ENCODE data around the gene EXD2.
"Not testable (repeated sequence)": the region's sequence is repeated elsewhere in the genome, so short reads cannot be mapped to it uniquely, and the experiment has no call there.

EXD2 gene

GRCh38 chr14:69191340-69192111 is at the start of gene EXD2:
Gene EXD2 (plus strand): TSS chr14:69191498. CDS start chr14:69209471, 17,973 bp downstream.
- peak; percentile 49 to 75 (median 58) for DNase-seq (ENCODE audit: low read depth in 4 of 4, low spot score in 1 of 4)

- no peak for DNase-seq (ENCODE audit: low read depth in 4 of 4, low spot score in 1 of 4)
Measured at GRCh38 chr14:69141550-69141949, 49.7 kb upstream of the EXD2 start.

DNA sequence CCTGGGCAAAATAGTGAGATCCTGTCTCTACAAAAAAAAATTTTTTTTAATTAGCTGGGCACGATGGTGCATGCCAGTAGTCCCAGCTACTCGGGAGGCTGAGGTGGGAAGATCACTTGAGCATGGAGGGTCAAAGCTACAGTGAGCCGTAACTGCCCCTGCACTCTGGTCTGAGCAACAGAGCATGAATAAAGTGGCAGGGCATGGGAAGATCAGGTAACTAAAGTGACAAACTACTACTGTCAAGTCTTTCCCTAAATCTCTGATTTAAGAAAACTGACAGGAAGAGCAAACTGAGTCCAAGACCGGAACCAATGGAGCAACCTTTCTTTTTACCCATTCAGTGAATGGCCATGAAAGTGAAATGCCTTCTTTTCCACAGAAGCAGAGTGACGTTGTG is 49.2 kb upstream of the EXD2 start:
- DNase-seq (ENCODE audit: low read depth in 4 of 4, low spot score in 1 of 4), result no peak

DNA sequence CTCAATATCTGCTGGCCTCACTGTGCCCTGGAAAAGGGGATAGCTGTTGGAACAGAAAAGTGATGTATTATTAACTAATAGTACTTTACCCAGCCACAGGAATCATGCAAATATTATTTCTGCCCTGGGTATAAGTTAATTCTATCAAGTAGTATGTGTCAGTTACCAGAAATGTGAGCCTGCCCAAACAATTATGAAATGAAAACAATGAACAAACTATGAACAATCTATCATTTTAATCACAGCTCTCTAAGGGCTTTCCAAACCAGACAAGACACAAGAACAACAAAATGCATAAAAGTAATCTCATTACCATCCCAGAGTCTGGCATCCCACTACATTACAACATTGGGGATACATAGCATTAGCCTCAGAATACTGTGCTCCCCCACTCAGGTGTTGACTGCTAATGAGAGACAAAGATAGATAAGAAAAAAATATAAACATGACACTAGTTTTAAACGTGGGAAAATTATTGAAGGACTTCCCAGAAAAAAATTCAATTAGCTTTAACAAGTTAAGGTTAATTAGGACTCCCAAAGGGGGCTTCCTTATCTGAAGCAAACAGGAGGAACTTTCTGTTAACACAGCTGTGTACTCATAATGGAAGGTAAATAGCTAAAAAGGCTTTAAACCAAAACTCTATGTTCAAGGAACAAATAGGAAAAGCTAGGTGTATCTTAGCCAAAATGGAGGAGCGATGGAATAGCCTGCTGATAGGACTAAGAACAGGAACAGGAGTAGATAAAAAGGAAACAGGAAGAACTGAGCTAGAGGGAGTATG is 41.6 kb upstream of the EXD2 start:
- no peak for DNase-seq (ENCODE audit: low read depth in 4 of 4, low spot score in 1 of 4)

- DNase-seq (ENCODE audit: low read depth in 4 of 4, low spot score in 1 of 4), result peak in 3 of 4 experiments; percentile 59 to 71 (median 66)
Measured at GRCh38 chr14:69151458-69152180, 39.7 kb upstream of the EXD2 start.

DNA sequence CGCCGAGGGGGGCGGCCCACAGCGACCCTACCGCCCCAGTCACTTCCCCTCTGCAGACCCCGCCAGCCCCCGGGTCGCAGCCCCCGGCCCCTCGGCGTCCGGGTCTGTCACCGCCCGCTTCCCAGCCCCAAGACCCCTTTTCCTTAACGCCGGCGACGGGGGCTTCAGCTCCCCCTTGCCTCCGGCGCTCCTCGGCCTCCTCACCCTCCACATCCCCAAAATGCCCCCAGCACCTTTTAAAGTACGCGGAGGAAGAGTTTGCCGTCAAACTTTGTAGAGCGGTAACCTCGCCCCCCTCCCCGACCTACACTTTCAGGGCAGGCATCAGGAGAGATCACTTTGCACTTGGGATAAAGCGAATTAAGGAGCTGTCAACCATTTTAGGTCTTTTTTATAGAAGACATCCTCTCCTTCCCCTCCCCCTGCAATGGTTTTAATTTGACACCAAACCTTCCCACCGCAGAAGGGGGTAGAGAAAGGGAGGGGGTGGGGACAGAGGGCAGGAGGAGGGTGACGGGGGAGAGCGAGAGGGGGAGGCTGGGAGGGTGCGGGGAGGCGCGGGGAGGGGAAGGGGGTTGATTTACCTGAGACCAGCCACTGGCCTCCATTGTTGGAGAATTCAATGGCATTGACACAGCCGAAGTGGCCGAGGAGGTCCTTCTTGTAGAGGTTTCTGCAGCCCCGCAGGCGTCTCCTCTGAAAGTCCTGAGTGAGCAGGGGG is 39.0 kb upstream of the EXD2 start:
- DNase-seq (ENCODE audit: low read depth in 4 of 4, low spot score in 1 of 4), result peak in 2 of 4 experiments; percentile 23 to 24

GRCh38 chr14:69152902-69153151 is 38.5 kb upstream of the EXD2 start, which contains the start of gene DCAF5:
Gene DCAF5 (minus strand): TSS chr14:69153119. CDS start chr14:69152978, 141 bp downstream.
- DNase-seq (ENCODE audit: low read depth in 4 of 4, low spot score in 1 of 4), result peak in 3 of 4 experiments; percentile 75 to 85 (median 84)

DNA sequence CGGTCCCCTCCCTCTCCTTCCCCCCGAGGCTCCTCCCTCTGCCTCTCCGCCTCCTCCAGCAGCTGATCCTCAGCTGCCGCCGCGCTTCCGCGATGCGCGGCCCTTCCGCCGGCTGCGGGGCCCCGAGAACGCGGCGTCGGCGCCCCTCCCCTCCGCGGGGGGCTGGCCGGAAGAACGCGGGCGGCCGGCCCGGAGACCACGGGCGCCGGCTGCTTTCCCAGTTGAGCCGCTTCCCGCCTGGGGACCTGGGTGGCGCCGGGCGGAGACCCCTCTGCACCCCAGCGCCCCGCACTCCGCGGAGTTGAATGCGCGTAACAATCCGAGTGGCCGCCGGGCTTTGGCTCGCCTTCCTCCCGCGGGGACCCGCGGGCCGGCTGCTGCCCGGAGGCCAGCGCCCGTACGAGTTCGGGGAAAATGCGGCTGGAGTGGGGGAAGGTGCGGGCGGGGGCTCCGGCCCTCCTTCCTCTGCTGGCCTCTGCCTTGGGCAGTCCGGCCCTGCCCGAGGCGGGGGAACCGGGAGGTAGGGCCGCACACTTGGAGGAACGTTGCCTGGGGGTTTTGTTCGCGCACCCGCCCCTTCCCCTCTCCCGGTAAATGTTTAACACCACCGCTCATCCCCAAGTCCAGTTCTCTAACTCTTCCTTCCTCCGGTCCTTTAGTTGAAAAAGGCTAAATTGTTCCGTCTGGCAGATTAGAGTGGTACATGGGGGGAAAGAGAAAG is 38.0 kb upstream of the EXD2 start:
- DNase-seq (ENCODE audit: low read depth in 4 of 4, low spot score in 1 of 4), result peak in 1 of 4 experiments; percentile 86

DNA sequence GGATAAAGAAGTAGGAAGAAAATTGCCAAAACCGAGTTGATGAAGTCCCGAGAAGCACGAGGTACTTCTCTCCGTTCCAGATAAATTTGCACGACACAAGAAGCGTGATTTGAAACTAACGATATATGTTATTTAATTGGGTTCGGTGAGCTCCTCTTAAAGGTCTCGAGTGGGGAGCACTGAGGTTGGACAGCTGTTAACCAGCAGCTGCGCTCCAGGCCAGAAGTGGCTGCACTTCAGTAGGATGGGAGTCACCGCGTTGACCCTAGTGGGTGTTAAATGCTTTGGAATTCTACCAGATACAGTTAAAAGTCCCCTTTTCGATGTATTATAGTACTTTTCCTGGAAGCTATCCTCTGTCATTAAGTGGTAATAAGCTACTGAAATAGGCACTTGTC is 37.4 kb upstream of the EXD2 start:
- no peak for DNase-seq (ENCODE audit: low read depth in 4 of 4, low spot score in 1 of 4)

- no peak for DNase-seq (ENCODE audit: low read depth in 4 of 4, low spot score in 1 of 4)
Measured at GRCh38 chr14:69154779-69155178, 36.5 kb upstream of the EXD2 start.

- no peak for DNase-seq (ENCODE audit: low read depth in 4 of 4, low spot score in 1 of 4)
Measured at GRCh38 chr14:69156224-69156623, 35.1 kb upstream of the EXD2 start.

DNA sequence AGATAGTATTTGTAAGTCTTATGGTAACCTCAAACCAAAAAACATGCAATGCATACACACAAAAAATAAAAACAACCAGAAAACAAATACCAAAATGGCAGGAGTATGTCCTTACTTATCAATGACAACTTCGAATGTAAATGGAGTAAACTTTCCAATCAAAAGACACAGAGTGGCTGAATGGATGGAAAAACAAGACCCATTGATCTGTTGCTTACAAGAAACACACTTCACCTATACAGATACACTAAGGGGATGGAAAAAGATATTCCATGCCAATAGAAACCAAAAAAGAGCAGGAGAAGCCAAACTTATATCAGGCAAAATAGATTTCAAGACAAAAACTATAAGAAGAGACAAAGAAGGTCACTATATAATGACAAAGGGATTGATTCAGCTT is 29.7 kb upstream of the EXD2 start:
- DNase-seq (ENCODE audit: low read depth in 4 of 4, low spot score in 1 of 4), result no peak

DNA sequence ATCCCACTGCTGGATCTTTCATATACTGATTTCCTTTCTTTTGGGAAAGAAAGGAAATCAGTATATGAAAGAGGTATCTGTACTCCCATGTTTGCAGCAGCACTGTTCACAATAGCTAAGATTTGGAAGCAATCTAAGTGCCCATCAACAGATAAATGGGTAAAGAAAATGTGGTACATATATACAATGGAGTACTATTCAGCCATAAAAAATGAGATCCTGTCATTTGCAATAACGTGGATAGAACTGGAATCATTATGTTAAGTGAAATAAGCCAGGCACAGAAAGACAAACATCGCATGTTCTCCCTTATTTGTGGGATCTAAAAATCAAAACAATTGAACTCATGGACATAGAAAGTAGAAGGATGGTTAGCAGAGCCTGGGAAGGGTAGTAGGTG is 25.5 kb upstream of the EXD2 start:
- DNase-seq (ENCODE audit: low read depth in 4 of 4, low spot score in 1 of 4), result not testable (repeated sequence)

GRCh38 chr14:69170839-69171238 is 20.5 kb upstream of the EXD2 start:
- no peak for DNase-seq (ENCODE audit: low read depth in 4 of 4, low spot score in 1 of 4)

DNA sequence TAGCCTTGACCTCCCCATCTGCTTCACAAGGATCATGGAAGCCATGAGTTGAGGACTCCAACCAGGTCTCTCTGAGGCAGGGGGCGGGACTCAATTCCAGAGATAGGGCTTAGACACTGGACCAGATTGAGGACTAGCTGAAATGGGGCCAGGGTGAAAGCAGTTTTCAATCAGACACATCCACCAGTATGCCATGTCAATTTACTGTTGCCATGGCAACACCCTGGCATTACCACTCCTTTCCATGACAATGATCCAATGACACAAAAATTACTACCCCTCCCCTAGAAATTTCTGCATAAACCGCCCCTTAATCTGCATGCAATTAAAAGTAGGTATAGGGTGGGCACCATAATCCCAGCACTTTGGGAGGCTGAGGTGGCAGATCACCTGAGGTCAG is 19.7 kb upstream of the EXD2 start:
- no peak for DNase-seq (ENCODE audit: low read depth in 4 of 4, low spot score in 1 of 4)

GRCh38 chr14:69175130-69175529 is 16.2 kb upstream of the EXD2 start:
- no peak for DNase-seq (ENCODE audit: low read depth in 4 of 4, low spot score in 1 of 4)

DNA sequence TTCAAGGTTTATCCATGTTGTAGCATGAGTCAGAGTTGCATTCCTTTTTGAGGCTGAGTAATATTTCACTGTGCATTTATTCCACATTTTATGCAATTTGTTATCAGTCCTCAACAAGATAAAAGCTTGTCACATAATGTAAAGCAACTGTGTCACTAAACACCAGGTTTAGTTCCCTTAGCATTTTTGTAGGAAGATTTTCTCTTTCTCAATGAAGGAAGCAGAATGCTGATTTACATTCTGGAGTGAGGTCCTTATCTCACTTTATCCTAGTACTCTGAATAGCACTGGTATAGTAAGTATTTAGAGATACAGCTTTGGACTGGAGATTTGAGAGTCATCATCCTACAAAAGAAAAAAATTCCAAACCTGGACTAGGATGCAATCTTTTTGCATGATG is 9.8 kb upstream of the EXD2 start:
- no peak for DNase-seq (ENCODE audit: low read depth in 4 of 4, low spot score in 1 of 4)

DNA sequence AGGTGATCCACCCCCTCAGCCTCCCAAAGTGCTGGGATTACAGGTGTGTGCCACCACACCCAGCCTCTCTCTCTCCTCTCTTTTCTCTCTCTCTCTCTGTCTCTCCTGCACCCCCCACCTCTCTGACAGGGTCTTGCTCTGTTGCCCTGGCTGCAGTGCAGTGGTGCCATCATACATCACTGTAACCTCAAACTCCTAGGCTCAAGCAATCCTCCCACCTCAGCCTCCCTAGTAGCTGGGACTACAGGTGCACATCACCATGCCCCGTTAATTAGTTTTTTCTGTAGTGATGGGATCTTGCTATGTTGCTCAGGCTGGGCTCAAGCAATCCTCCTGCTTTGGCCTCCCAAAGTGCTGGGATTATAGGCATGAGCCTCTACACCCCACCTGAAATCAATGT is 8.7 kb upstream of the EXD2 start:
- not testable (repeated sequence) for DNase-seq (ENCODE audit: low read depth in 4 of 4, low spot score in 1 of 4)

DNA sequence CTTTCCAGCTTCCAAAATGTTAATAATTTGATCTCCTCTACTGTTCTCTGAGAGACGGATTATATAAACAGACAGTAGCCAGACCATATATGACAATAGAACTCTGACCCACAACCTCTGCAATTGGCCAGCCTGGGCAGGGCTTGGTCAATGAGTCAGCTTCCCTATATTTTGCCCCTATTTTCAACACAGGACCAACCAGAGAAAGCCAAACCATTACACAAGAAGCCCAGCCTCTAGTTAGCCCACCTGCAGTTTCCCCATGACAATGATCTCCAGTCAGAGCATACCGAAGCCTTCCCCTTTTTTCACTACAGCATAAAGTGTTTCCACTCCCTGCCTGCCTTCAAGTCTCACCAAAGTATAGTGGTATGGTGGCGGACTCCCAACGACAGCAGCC is 7.6 kb upstream of the EXD2 start:
- DNase-seq (ENCODE audit: low read depth in 4 of 4, low spot score in 1 of 4), result no peak

GRCh38 chr14:69190191-69190590 is 1.1 kb upstream of the EXD2 start:
- DNase-seq (ENCODE audit: low read depth in 4 of 4, low spot score in 1 of 4), result no peak

- no peak for DNase-seq (ENCODE audit: low read depth in 4 of 4, low spot score in 1 of 4)
Measured at GRCh38 chr14:69193721-69194120, 2.4 kb downstream of the EXD2 start.

All from stimulated activated CD4-positive, alpha-beta T cell treated with anti-CD3 and anti-CD28 coated beads, Interleukin-1b, Interleukin-23, amount 100 ng/mL, for 24 hours (primary cell).